Measurements from ENCODE around the gene SLC35E1. TPM values are rescaled to one million over a fixed set of nuclear protein-coding genes. Genes with fewer than 3 reads are reported as not detected.
A peak's percentile ranks its signal among the peaks of the same experiment; 100 is the strongest.

The SLC35E1 gene
- total RNA-seq, 2 donors from 2014 or later = 52.2 to 71.5 TPM

GRCh38 chr19:16582486-16583261, 10.5 kb upstream of the SLC35E1 start:
- Mint-ChIP-seq H3K27me3 (no peaks in the 10 kb centered on the region), H3K9me3 (no peaks in the 10 kb centered on the region), H3K36me3 (no peaks in the 10 kb centered on the region), H3K4me3 (no peak overlapping the region), H3K4me1 (ENCODE audit: low read depth in 2 of 2) (peaks cover 59% of the 10 kb centered on the region in 2 donors), H3K27ac (peak overlapping the region in 1 of 2 donors; percentile 96)
- ATAC-seq (no peak), DNase-seq (ENCODE audit: low spot score) (no peak)

GRCh38 chr19:16581971-16582343, 9.7 kb upstream of the SLC35E1 start:
- Mint-ChIP-seq H3K27ac (no peak overlapping the region), H3K4me1 (ENCODE audit: low read depth in 2 of 2) (peaks cover 52 to 54% of the 10 kb centered on the region in 2 donors), H3K36me3 (no peaks in the 10 kb centered on the region), H3K9me3 (no peaks in the 10 kb centered on the region), H3K4me3 (no peak overlapping the region), H3K27me3 (no peaks in the 10 kb centered on the region)
- DNase-seq (ENCODE audit: low spot score) = no peak
- no peak for ATAC-seq

GRCh38 chr19:16581145-16581970, 9.1 kb upstream of the SLC35E1 start:
- H3K36me3 Mint-ChIP-seq = no peaks in the 10 kb centered on the region
- DNase-seq (ENCODE audit: low spot score) = no peak
- no peak overlapping the region for H3K4me3 Mint-ChIP-seq

GRCh38 chr19:16579381-16579780, 7.2 kb upstream of the SLC35E1 start:
- Mint-ChIP-seq H3K4me1 (ENCODE audit: low read depth in 2 of 2) (peaks cover 41 to 42% of the 10 kb centered on the region in 2 donors), H3K27me3 (no peaks in the 10 kb centered on the region), H3K4me3 (no peak overlapping the region), H3K36me3 (no peaks in the 10 kb centered on the region), H3K9me3 (no peaks in the 10 kb centered on the region), H3K27ac (peak overlapping the region in 1 of 2 donors; percentile 19)
- DNase-seq (ENCODE audit: low spot score) = no peak
- no peak for ATAC-seq

More at GRCh38 chr19:16581145-16581970, 9.1 kb upstream of the SLC35E1 start:
- Mint-ChIP-seq H3K9me3 (no peaks in the 10 kb centered on the region), H3K4me1 (ENCODE audit: low read depth in 2 of 2) (peaks cover 53 to 54% of the 10 kb centered on the region in 2 donors), H3K27ac (no peak overlapping the region), H3K27me3 (no peaks in the 10 kb centered on the region)
- no peak for ATAC-seq

GRCh38 chr19:16577531-16577985, 5.3 kb upstream of the SLC35E1 start:
- no peak for ATAC-seq
- H3K4me1 Mint-ChIP-seq (ENCODE audit: low read depth in 2 of 2) = peaks cover 37 to 44% of the 10 kb centered on the region in 2 donors
- no peak for DNase-seq (ENCODE audit: low spot score)
- H3K9me3 Mint-ChIP-seq = no peaks in the 10 kb centered on the region
- H3K4me3 Mint-ChIP-seq = no peak overlapping the region
- no peaks in the 10 kb centered on the region for H3K36me3 Mint-ChIP-seq
- H3K27ac Mint-ChIP-seq = no peak overlapping the region
- no peaks in the 10 kb centered on the region for H3K27me3 Mint-ChIP-seq

GRCh38 chr19:16576690-16577530, 4.7 kb upstream of the SLC35E1 start:
- H3K4me1 Mint-ChIP-seq (ENCODE audit: low read depth in 2 of 2) = peaks cover 37 to 40% of the 10 kb centered on the region in 2 donors
- no peak overlapping the region for H3K4me3 Mint-ChIP-seq
- H3K9me3 Mint-ChIP-seq = no peaks in the 10 kb centered on the region
- no peaks in the 10 kb centered on the region for H3K27me3 Mint-ChIP-seq
- H3K27ac Mint-ChIP-seq = no peak overlapping the region
- H3K36me3 Mint-ChIP-seq = no peaks in the 10 kb centered on the region
- DNase-seq (ENCODE audit: low spot score) (no peak), ATAC-seq (no peak)

GRCh38 chr19:16575861-16576689, 3.9 kb upstream of the SLC35E1 start:
- H3K4me3 Mint-ChIP-seq = no peak overlapping the region
- H3K9me3 Mint-ChIP-seq = no peaks in the 10 kb centered on the region
- H3K27me3 Mint-ChIP-seq = no peaks in the 10 kb centered on the region
- ATAC-seq (no peak), DNase-seq (ENCODE audit: low spot score) (no peak)
- H3K27ac Mint-ChIP-seq = no peak overlapping the region
- H3K36me3 Mint-ChIP-seq = no peaks in the 10 kb centered on the region
- H3K4me1 Mint-ChIP-seq (ENCODE audit: low read depth in 2 of 2) = peaks cover 42 to 45% of the 10 kb centered on the region in 2 donors

GRCh38 chr19:16575282-16575681, 3.1 kb upstream of the SLC35E1 start:
- Mint-ChIP-seq H3K4me1 (ENCODE audit: low read depth in 2 of 2) (peaks cover 44 to 48% of the 10 kb centered on the region in 2 donors), H3K36me3 (no peaks in the 10 kb centered on the region), H3K9me3 (no peaks in the 10 kb centered on the region), H3K4me3 (no peak overlapping the region), H3K27ac (no peak overlapping the region), H3K27me3 (no peaks in the 10 kb centered on the region)
- DNase-seq (ENCODE audit: low spot score) = no peak
- ATAC-seq = no peak

- Mint-ChIP-seq H3K4me1 (ENCODE audit: low read depth in 2 of 2) (peaks cover 37 to 39% of the 10 kb centered on the region in 2 donors), H3K36me3 (no peaks in the 10 kb centered on the region)
These were observed 1.7 kb upstream of the SLC35E1 start for GRCh38 chr19:16573925-16574324.

GRCh38 chr19:16573296-16573695, 1.1 kb upstream of the SLC35E1 start:
- Mint-ChIP-seq H3K4me1 (ENCODE audit: low read depth in 2 of 2) (peaks cover 34 to 35% of the 10 kb centered on the region in 2 donors), H3K9me3 (no peaks in the 10 kb centered on the region), H3K36me3 (no peaks in the 10 kb centered on the region), H3K4me3 (peak overlapping the region; percentile 97), H3K27ac (peak overlapping the region; percentile 85 to 95), H3K27me3 (no peaks in the 10 kb centered on the region)
- ATAC-seq (no peak), DNase-seq (ENCODE audit: low spot score) (no peak)

More at GRCh38 chr19:16573925-16574324, 1.7 kb upstream of the SLC35E1 start:
- DNase-seq (ENCODE audit: low spot score) (no peak), ATAC-seq (no peak)
- H3K4me3 Mint-ChIP-seq = no peak overlapping the region
- peak overlapping the region; percentile 42 to 70 for H3K27ac Mint-ChIP-seq
- no peaks in the 10 kb centered on the region for H3K27me3 Mint-ChIP-seq
- H3K9me3 Mint-ChIP-seq = no peaks in the 10 kb centered on the region

- peaks cover under 1% of the 10 kb centered on the region for H3K36me3 Mint-ChIP-seq
These were observed 338 bp downstream of the SLC35E1 start for GRCh38 chr19:16571822-16572331.

GRCh38 chr19:16571283-16571682, 932 bp downstream of the SLC35E1 start:
- Mint-ChIP-seq H3K27ac (peak overlapping the region; percentile 78 to 85), H3K4me3 (peak overlapping the region; percentile 90)

More at GRCh38 chr19:16571822-16572331, 338 bp downstream of the SLC35E1 start:
- Mint-ChIP-seq H3K27me3 (no peaks in the 10 kb centered on the region), H3K27ac (peak overlapping the region; percentile 85 to 95), H3K9me3 (no peaks in the 10 kb centered on the region), H3K4me1 (ENCODE audit: low read depth in 2 of 2) (peaks cover 34 to 36% of the 10 kb centered on the region in 2 donors), H3K4me3 (peak overlapping the region; percentile 97)
- DNase-seq (ENCODE audit: low spot score) (no peak), ATAC-seq (peak in 1 of 2 donors; percentile 51)

More at GRCh38 chr19:16571283-16571682, 932 bp downstream of the SLC35E1 start:
- Mint-ChIP-seq H3K27me3 (no peaks in the 10 kb centered on the region), H3K4me1 (ENCODE audit: low read depth in 2 of 2) (peaks cover 38 to 41% of the 10 kb centered on the region in 2 donors), H3K9me3 (no peaks in the 10 kb centered on the region), H3K36me3 (peaks cover 7% of the 10 kb centered on the region)
- ATAC-seq = no peak
- no peak for DNase-seq (ENCODE audit: low spot score)

Data from natural killer cell treated with Interleukin-12 subunit alpha and Interleukin-12 subunit beta and Interleukin-15 and Interleukin-18, amount 100 ng/mL, for 72 hours (primary cell).